G401.6 (cell line): ENCODE data around the gene ERBB4.
A peak's percentile ranks its signal among the peaks of the same experiment; 100 is the strongest.

ENCODE experiments used
- FAIRE-seq: peaks from 2 replicates; lab custom pipeline; 2012; peaks lifted over from hg19 to GRCh38; lab: Jason Lieb, UNC

The ERBB4 gene

GRCh38 chr2:212223696-212224095, 314.9 kb downstream of the ERBB4 start:
- no peak for FAIRE-seq

DNA sequence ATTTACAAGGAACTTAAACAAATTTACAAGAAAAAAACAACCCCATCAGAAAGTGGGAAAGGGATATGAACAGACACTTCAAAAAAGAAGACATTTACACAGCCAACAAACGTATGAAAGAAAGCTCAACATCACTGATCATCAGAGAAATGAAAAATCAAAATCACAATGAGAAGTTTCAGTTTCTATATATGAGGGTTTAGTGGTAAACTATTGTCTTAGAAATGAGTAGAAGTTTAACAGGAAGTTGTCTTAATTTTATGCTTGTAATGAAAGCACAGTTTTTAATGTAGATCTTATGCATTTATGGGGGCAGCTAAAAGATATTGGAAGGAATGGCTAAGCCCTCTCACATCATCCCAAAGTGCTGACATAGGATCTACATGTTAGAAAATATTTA, 325.4 kb downstream of the ERBB4 start:
- no peak for FAIRE-seq

DNA sequence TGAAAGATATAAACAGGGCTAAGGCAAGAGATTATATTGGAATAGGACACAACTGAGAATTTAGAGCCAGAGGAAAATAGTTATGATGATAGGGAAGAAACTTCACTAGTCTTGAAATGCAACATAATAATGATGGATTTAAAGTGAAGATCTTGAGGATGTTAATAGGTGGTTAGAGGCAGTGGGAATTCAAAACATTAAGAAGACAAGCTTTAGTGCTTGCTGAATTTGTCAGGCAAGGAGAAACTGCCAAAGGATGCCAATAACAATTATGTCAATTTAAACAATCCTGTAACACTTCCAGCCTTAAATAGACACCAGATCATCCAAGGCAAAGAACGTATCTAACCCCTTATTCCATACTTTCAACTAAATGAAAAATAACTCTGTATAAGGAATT, 330.1 kb downstream of the ERBB4 start:
- FAIRE-seq = no peak

GRCh38 chr2:212197776-212198175, 340.8 kb downstream of the ERBB4 start:
- FAIRE-seq = no peak

GRCh38 chr2:212195626-212196025, 343.0 kb downstream of the ERBB4 start:
- FAIRE-seq = no peak

DNA sequence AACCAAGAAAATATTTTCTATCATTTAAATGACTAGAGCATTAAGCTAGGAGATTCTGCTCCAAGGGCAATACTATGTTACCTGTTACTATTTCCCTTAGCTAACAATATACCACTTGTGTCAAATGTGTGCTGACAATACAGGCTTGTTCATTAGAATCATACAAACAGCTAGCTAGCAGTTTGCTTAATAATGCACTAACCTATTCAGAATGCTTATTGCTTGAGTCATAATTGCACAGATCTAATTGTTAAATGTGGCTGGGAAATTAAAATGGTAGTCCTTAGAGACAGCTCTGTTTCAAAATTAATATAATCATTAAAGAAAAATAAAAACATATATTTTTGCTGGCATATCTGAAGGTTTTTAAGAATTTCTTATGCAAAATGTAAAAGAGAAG, 344.2 kb downstream of the ERBB4 start:
- FAIRE-seq = no peak

- no peak for FAIRE-seq
Observed at GRCh38 chr2:212193803-212194202, 344.8 kb downstream of the ERBB4 start.

DNA sequence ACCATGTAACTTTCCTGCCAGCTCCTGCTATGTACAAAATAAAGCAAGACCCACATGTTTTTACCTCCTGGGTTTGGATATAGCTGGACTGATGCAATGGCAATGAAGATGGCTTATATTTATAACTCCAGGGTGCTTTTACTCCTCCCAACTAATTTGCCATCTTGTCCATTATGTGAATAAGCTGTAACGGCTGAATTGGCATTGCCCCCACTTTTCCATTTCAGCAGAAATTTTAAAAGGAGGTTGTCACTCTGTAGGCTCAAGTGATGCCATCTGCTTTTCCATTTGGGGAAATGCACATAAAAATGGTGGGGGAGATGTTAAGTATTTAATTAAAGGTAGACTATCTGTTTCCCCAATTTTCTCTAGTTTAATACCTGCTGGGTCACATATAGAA, 345.5 kb downstream of the ERBB4 start:
- no peak for FAIRE-seq

GRCh38 chr2:212191438-212191837, 347.2 kb downstream of the ERBB4 start:
- peak; percentile 21 for FAIRE-seq

DNA sequence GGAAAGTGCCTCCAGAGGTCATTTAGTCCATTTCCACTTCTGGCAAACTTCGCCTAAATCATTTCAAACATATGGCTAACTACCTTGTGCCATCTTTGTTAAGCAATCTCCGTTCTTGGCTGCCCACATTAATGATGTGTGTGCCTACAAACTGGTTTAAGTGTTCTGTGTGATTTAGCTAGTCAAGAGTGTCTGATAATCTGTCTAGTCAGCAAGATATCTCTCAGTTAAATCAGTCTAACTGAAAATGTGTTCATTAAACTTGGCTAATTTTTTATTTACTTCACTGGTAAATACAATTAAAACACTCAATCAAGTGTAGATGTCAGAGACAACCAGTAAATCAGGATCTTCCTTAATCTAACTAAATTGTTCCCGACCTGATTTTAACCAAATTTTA, 352.4 kb downstream of the ERBB4 start:
- no peak for FAIRE-seq

- FAIRE-seq = no peak
Observed at GRCh38 chr2:212181646-212182045, 357.0 kb downstream of the ERBB4 start.

DNA sequence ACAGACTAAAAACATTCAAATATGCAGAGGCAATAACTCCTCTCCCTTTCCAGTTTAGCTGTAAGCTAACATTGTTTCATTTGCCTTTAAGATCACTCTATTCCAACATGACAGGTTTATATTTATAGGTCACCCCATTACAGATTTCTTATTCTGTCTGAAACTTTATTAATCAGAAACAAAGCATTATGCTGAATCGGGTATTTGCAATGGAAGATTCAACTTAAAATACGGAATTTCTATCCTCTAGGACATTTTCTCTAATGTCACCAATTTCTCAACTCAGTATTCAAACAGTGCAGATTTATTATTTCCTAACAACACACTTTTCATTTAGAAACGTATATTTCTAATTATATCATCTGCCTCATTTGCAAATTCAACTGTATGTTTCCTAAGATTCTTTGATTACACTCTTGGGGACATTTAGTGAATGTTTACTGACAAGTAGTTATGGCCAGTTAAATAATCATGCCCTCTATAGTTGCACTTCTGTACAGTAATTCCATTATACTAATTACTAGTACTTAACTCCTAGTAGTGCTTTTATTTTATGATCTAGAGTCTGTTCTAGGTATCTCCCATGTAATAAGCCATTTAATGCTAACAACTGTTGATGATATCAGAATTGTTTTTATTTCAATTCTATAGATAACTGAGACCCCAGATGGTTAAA, 358.1 kb downstream of the ERBB4 start:
- FAIRE-seq = no peak

DNA sequence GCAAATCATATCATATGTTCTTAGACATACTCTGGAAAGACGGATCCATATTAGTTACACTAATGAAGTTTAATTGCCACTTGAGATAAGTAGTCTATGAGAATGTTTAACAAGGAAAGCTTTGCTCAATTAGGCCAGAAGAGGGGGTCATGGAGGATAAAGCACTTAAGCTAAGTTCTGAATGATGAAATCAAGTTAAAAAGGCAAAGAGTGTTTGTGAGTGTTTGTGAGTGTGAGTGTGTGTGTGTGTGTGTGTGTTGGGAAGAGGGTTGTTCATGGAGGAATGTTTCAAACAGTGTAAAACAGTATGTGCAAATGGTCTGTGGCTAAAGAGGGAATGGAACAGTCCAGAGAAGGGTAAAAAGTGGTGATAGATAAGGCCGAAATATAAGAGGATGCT, 360.9 kb downstream of the ERBB4 start:
- FAIRE-seq = no peak

GRCh38 chr2:212176151-212176550, 362.5 kb downstream of the ERBB4 start:
- no peak for FAIRE-seq

DNA sequence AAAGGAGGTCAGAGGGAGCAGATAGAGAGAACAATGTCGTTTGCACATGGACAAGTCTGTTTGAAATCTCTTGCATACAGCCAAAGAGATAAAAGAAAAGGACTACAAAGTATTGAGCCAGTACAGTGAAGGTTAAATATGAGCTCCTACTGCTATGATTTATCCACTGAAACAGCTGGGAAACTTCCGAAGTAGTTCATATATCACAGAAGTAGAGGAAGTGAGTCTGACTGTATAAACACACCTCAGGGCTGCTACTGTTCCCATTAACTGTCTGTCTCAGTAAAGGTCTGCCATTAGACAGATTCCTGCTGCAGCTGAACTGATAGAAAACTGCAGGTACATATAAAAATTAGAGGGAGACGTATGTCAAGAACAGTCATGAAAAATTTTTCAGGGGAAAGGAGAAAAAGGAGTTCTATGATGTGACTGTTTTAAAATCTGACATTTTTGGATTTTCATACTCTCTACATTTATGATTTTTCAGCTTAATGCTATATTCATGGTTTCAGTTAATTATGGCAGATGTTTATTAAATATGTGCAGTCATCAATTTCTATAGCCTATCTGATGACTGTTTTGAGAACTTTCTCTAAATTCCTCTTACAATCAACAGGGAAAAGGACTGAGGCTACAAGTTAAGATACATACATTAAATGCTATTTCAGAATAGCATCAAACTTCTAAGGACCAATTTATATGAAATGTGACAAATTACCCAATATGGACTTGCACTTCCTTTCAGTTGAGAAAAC, 364.7 kb downstream of the ERBB4 start:
- no peak for FAIRE-seq

GRCh38 chr2:212173331-212173730, 365.3 kb downstream of the ERBB4 start:
- no peak for FAIRE-seq

DNA sequence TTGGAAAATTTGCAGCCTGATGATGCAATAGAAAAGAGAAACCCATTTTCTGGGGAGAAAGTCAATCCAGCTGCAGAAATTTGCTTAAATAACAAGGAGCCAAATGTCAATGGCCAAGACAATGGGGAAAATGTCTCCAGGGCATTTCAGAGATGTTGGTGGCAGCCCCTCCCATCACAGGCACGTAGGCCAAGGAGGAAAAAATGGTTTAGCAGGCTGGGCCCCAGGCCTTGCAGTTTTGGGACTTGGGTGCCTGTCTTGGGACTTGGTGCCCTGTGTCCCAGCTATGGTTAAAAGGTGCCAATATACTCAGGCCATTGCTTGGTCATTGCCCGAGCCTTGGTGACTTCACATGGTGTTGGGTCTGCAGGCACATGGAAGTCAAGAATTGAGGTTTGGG, 368.2 kb downstream of the ERBB4 start:
- no peak for FAIRE-seq

GRCh38 chr2:212158081-212158480, 380.5 kb downstream of the ERBB4 start:
- no peak for FAIRE-seq

DNA sequence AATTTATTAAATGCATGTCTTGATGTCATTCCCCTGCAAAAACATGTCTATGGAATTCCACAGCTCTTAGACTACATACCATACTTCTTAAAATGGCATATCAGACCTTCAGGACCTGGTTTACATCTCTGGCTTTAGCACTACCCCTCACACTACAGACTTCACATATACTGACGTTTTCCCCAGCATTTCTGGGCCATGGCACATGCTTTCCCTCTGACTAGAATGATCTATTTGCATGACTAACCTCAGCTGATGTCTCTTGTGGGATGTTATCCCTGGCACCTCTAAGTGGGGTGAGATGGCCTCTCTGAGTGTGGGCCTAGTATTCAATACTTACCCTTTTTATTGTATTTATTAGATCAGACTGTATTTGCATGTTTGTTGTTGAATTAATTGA, 381.6 kb downstream of the ERBB4 start:
- FAIRE-seq = no peak

DNA sequence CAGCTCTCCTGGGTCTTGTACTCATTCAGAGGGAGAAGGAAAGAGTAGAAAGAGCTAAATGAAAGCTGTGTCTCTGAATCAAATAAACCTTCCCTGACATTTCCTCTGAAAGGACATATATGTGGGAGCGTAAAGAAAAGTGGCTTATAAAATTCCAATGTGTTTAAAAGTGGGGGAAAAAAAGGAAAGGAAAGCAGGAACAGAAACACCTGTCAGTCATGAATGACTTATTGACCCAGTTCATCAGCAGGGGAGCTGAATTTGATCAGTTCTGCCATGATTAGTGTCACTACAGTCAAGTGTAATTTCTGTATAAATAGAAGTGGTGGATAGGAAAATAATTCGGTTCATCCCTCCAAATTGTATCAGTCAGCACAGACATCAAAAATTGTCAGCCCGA, 382.5 kb downstream of the ERBB4 start:
- FAIRE-seq = no peak

DNA sequence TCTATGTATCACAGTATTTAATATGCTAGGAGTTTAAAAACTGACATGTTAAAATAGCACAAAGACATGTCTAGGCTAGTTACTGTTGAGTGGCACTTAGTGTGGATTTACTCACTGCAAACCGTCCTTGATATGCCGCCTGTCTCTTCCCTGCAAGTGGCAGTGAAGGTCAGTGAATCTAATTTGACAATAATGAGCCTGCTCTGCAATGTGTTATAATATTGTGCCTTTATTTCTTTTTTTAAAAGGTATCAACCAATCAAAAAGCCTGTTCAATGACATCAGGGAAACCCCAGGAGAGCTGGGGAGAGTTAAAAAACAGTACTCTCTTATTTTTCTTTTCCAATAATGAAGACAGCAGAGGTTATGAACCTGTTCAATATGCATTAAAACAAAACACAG, 384.1 kb downstream of the ERBB4 start:
- no peak for FAIRE-seq

DNA sequence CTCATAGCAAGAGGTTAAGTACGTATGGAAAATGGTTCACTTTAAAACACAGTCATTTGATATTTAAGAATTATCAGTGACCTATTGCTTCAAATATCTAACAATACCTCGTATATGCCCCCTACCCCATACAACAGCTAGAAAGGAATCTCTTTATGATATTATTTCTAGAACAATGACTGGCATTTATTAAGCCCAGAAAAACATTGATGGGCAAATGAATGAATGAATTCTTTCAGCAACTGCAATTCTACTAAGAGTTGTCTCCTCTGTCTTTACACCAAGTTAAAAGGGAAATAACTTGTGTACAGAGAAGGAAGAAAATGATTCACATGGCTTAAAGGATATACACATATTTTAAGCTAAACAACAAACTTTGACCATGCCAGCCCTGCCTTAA, 384.7 kb downstream of the ERBB4 start:
- FAIRE-seq = no peak

DNA sequence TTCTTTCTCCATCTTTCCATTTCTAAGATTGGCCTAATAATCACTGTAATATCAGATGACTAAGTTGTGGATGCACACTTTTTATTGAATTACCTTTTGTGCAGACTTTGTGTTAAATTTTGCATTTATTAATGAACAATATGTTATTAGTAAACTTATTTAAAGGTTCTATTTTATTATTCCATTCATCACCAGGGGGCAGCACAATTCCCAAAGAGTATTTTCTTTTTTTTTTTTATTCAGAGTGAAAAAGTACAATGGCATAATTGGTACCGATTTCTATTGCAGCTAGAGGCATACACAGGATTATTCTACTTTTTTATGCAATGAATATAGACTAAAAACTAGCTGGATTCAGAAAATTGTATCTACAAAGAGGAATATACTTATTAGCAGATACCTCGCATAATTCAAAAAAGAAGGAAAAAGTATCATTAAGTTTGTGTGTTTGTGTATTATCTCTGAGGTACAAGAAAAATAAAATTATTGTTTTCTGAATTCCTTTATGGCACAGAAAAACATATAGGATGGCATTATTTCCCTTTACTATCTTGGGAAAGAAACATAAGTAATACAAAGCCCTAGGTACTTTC, 390.6 kb downstream of the ERBB4 start:
- peak; percentile 75 for FAIRE-seq

DNA sequence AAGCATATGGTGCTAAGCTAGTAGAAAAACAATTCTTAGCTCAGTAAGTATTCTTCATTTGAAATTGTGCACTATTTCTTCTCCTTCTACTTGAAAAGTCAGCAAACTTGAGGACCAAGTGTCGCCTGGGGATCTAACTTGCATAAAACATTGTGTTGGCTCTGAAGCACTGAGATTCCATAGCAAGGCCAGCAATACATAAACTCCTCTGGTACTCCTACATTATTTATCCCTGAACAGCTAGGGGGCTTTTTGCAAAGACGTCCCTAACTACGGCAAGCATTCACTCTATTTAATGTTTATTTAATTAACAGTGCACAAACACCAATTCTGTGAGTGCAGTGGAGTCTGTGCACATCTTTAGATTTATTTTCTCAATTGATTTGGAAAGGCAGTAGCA, 392.2 kb downstream of the ERBB4 start:
- no peak for FAIRE-seq
